Glutamatergic neuron (in vitro differentiated cells): Measurements from ENCODE around the gene B3GNT7. TPM values are rescaled to one million over a fixed set of nuclear protein-coding genes. Genes with fewer than 3 reads are reported as not detected.

ENCODE experiments used
- DNase-seq: peaks from one replicate; pipeline ENCODE4 v3.0.0; 2022
- H3K27ac Mint-ChIP-seq: one replicate; pipeline ENCODE4 v1.8.0; 2020; ENCODE audit warnings: mild to moderate bottlenecking, mixed read lengths, inconsistent platforms; ENCODE audit not compliant: unreplicated experiment
- H3K27me3 Mint-ChIP-seq: one replicate; pipeline ENCODE4 v1.8.0; 2020; ENCODE audit warnings: mild to moderate bottlenecking, moderate library complexity, mixed read lengths, inconsistent platforms; ENCODE audit not compliant: unreplicated experiment
- H3K36me3 Mint-ChIP-seq: one replicate; pipeline ENCODE4 v1.8.0; 2020; ENCODE audit warnings: mild to moderate bottlenecking, mixed read lengths, inconsistent platforms; ENCODE audit not compliant: unreplicated experiment
- H3K4me1 Mint-ChIP-seq: one replicate; pipeline ENCODE4 v1.8.0; 2020; ENCODE audit warnings: mild to moderate bottlenecking, low read depth, mixed read lengths, inconsistent platforms; ENCODE audit not compliant: unreplicated experiment
- H3K4me3 Mint-ChIP-seq: one replicate; pipeline ENCODE4 v1.8.0; 2020; ENCODE audit warnings: mild to moderate bottlenecking, mixed read lengths, inconsistent platforms; ENCODE audit not compliant: unreplicated experiment
- H3K9me3 Mint-ChIP-seq: one replicate; pipeline ENCODE4 v1.8.0; 2020; ENCODE audit warnings: mild to moderate bottlenecking, moderate library complexity, mixed read lengths, inconsistent platforms; ENCODE audit not compliant: unreplicated experiment
- CTCF ChIP-seq: fragments of 200-600 bp; sonication (generic); IDR thresholded peaks from one replicate; pipeline ENCODE4 v1.5.0; 2021; ENCODE audit not compliant: partially characterized antibody, unreplicated experiment
- total RNA-seq: library from RNA; stranded (reverse); fragmentation: NEBNext Ultra II Directional; extraction: Animal tissue kit (Norgen Biotek cat#: 25700); gene quantifications from one replicate; pipeline ENCODE4 v1.2.1, GENCODE V29; 2021; ENCODE audit not compliant: unreplicated experiment

Gene B3GNT7
- total RNA-seq, 1 donor from 2014 or later = 0.27 TPM

- no peak for TF ChIP-seq CTCF
- H3K36me3 Mint-ChIP-seq = peaks cover 7% of the 10 kb centered on the region
- no peak overlapping the region for H3K27ac Mint-ChIP-seq
- no peak overlapping the region for H3K4me3 Mint-ChIP-seq
- H3K27me3 Mint-ChIP-seq = no peaks in the 10 kb centered on the region
- H3K4me1 Mint-ChIP-seq = no peaks in the 10 kb centered on the region
- no peak for DNase-seq
- no peaks in the 10 kb centered on the region for H3K9me3 Mint-ChIP-seq
Measured at GRCh38 chr2:231384970-231385369, 10.5 kb upstream of the B3GNT7 start.

- Mint-ChIP-seq H3K9me3 (no peaks in the 10 kb centered on the region), H3K4me3 (no peak overlapping the region), H3K4me1 (no peaks in the 10 kb centered on the region), H3K27ac (no peak overlapping the region), H3K36me3 (peaks cover 7% of the 10 kb centered on the region), H3K27me3 (no peaks in the 10 kb centered on the region)
- no peak for TF ChIP-seq CTCF
- DNase-seq = no peak
Measured at GRCh38 chr2:231385429-231385828, 10.1 kb upstream of the B3GNT7 start.

GRCh38 chr2:231386446-231386845 is 9.1 kb upstream of the B3GNT7 start:
- no peaks in the 10 kb centered on the region for H3K9me3 Mint-ChIP-seq
- DNase-seq = no peak

GRCh38 chr2:231387904-231388724 is 7.4 kb upstream of the B3GNT7 start:
- no peak overlapping the region for H3K27ac Mint-ChIP-seq
- no peak for DNase-seq

More at GRCh38 chr2:231386446-231386845, 9.1 kb upstream of the B3GNT7 start:
- no peak for TF ChIP-seq CTCF
- Mint-ChIP-seq H3K4me1 (no peaks in the 10 kb centered on the region), H3K4me3 (no peak overlapping the region), H3K27me3 (no peaks in the 10 kb centered on the region), H3K36me3 (peaks cover 7% of the 10 kb centered on the region), H3K27ac (no peak overlapping the region)

More at GRCh38 chr2:231387904-231388724, 7.4 kb upstream of the B3GNT7 start:
- Mint-ChIP-seq H3K27me3 (no peaks in the 10 kb centered on the region), H3K9me3 (no peaks in the 10 kb centered on the region), H3K36me3 (peaks cover 7% of the 10 kb centered on the region), H3K4me1 (no peaks in the 10 kb centered on the region), H3K4me3 (no peak overlapping the region)
- TF ChIP-seq CTCF = no peak
